ENCODE measurements around the gene PYGM. TPM values are rescaled to one million over a fixed set of nuclear protein-coding genes. Genes with fewer than 3 reads are reported as not detected.

Gene PYGM
- total and polyA plus RNA-seq, 2 donors (not counting 3 experiments of a cell fraction or from before 2014, with no cell fraction given), result 0.10 to 0.62 TPM

- peak overlapping the region; percentile 48 for H3K4me2 ChIP-seq (ENCODE audit: insufficient read depth, low read length)
- no peaks in the 10 kb centered on the region for H3K27me3 ChIP-seq (ENCODE audit: control insufficient read depth in 2 of 2, insufficient read depth in 2 of 2, low read length in 2 of 2)
- ChIA-PET POLR2A (interaction anchor here (0.8 kb wide), 1 partner anchor 8 kb away, joined by 8 read pairs; no protein-coding TSS in a partner anchor), CTCF (interaction anchor here (1.2 to 1.5 kb wide), 3 partner anchors 8 to 83 kb away, joined by 5 to 12 read pairs (median 6); partner anchors contain the start of gene PYGM)
- DNase-seq (ENCODE audit: low read depth, low spot score) (no peak), FAIRE-seq (no peak)
- no peak overlapping the region for H3K4me3 ChIP-seq (replicated peaks in 1 of 3; ENCODE audit: insufficient read depth in 1 of 3, low read depth in 1 of 3, low read length in 3 of 3)
- H3K36me3 ChIP-seq (ENCODE audit: control insufficient read depth in 2 of 2, extremely low read depth in 1 of 2, insufficient read depth in 2 of 2, low read length in 2 of 2), result peaks cover 64 to 81% of the 10 kb centered on the region in 2 experiments
- peaks cover 23% of the 10 kb centered on the region for H4K20me1 ChIP-seq (replicated peaks; ENCODE audit: control insufficient read depth, extremely low read depth, insufficient read depth, low read length)
- intact Hi-C loops (cut with micrococcal nuclease), result no loop called here
- H3K9me3 ChIP-seq (replicated peaks; ENCODE audit: control insufficient read depth, insufficient read depth, low read length), result no peaks in the 10 kb centered on the region
- H3K4me1 ChIP-seq (ENCODE audit: control insufficient read depth, extremely low read depth, insufficient read depth, low read length), result peaks cover 31% of the 10 kb centered on the region
- H3K9ac ChIP-seq (replicated peaks; ENCODE audit: extremely low read depth, insufficient read depth, low read length), result no peak overlapping the region
- BruUV-seq (replicated peaks), result no TSS peak
- no peak for TF ChIP-seq POLR2AphosphoS5 (IDR thresholded peaks at IDR 0.05; ENCODE audit: insufficient read depth, low read depth, low read length)
- TF ChIP-seq MAX (IDR thresholded peaks at IDR 0.05; ENCODE audit: insufficient read depth, insufficient read length), result no peak
- no peak for TF ChIP-seq CTCF (IDR thresholded peaks at IDR 0.05; ENCODE audit: extremely low read depth in 1 of 2, insufficient read depth in 1 of 2, low read depth in 1 of 2, low read length in 2 of 2)
- TF ChIP-seq POLR2A (IDR thresholded peaks at IDR 0.05; ENCODE audit: low read depth, low read length), result no peak
- no peak for TF ChIP-seq MYC (IDR thresholded peaks at IDR 0.05; ENCODE audit: low read depth, low read length)
- no peak for TF ChIP-seq JUN (IDR thresholded peaks at IDR 0.05; ENCODE audit: borderline replicate concordance, insufficient read depth, insufficient read length, low read depth)
- TF ChIP-seq FOS (IDR thresholded peaks at IDR 0.05; ENCODE audit: borderline replicate concordance, insufficient read depth, low read length), result no peak
- no peak for TF ChIP-seq EZH2 (IDR thresholded peaks at IDR 0.05; ENCODE audit: borderline replicate concordance, low read depth, low read length, severe bottlenecking)
- H3K9me1 ChIP-seq (replicated peaks; ENCODE audit: control insufficient read depth, extremely low read depth, insufficient read depth, low read length), result no peaks in the 10 kb centered on the region
- dilution Hi-C loops (cut with MboI; ENCODE audit: extremely low pct_ligation_motif_present, low sequenced_read_pairs), result no loop called here
- peaks cover 91% of the 10 kb centered on the region for H3K79me2 ChIP-seq (ENCODE audit: control insufficient read depth, insufficient read depth, low read length)
- no peak overlapping the region for H3K27ac ChIP-seq (ENCODE audit: insufficient read depth, low read depth, low read length)
- H2AFZ ChIP-seq (ENCODE audit: low read depth, low read length), result no peak overlapping the region
These were observed 12.1 kb upstream of the PYGM start for GRCh38 chr11:64771861-64772260.

Measured in endothelial cell of umbilical vein (primary cell).